DMS114 treated with DMSO at 0.1 percent for 48 hours (cell line): ENCODE results near the gene KLHDC1.
"Not testable (repeated sequence)": the region's sequence is repeated elsewhere in the genome, so short reads cannot be mapped to it uniquely, and the experiment has no call there.

Source experiments
- DNase-seq: peaks from one replicate; lab custom pipeline; 2025; ENCODE audit not compliant: unreplicated experiment; lab: John Stamatoyannopoulos, UW

Gene KLHDC1

GRCh38 chr14:49781040-49781439, 88.1 kb downstream of the KLHDC1 start:
- not testable (repeated sequence) for DNase-seq

- DNase-seq: no peak
Measured at GRCh38 chr14:49783394-49784014, 90.6 kb downstream of the KLHDC1 start.

GRCh38 chr14:49786315-49786714, 93.4 kb downstream of the KLHDC1 start:
- DNase-seq: no peak

- DNase-seq: no peak
Measured at GRCh38 chr14:49792618-49793017, 99.7 kb downstream of the KLHDC1 start.

GRCh38 chr14:49796025-49796424, 103.1 kb downstream of the KLHDC1 start:
- DNase-seq: no peak
